ENCODE measurements around the gene TRAPPC6A. TPM values are rescaled to one million over a fixed set of nuclear protein-coding genes. Genes with fewer than 3 reads are reported as not detected.

Gene TRAPPC6A
- total and polyA plus RNA-seq, 2 of the 4 experiments (the other 2 are of a cell fraction), result 4.1 to 13.4 TPM

DNA sequence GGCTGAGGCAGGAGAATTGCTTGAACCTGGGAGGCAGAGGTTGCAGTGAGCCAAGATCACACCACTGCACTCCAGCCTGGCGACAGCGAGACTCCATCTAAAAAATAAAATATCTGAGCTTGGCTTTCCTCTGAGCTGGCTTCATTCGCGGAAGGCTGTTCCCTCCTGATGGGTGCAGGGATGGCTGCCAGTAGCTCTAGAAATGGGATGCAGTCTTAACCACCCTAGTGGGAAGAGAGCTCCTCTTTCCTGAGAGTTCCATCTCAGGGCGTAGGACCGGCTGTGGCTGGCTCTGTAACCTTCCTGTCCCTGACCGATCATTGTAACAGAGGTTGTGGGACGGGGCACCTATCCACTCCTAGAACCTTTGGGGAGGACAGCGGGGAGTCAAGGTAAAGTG, 52.7 kb downstream of the TRAPPC6A start:
- peaks cover under 1% of the 10 kb centered on the region; the same call in 1 of the 2 replicates for H3K9me1 ChIP-seq (ENCODE audit: insufficient read depth, low read length)
- H4K8ac ChIP-seq (ENCODE audit: low read depth in 2 of 2, low read length in 2 of 2), result no peak overlapping the region
- no peak overlapping the region for H2BK5ac ChIP-seq (ENCODE audit: low read depth, low read length, poor library complexity, severe bottlenecking)
- no peak overlapping the region for H3K56ac ChIP-seq (ENCODE audit: extremely low read depth, insufficient read depth, low read length)
- no peak for ATAC-seq (ENCODE audit: low read depth)
- CTCF ChIA-PET, result no interaction called here
- H3K9me3 ChIP-seq (ENCODE audit: control insufficient read depth, insufficient read depth, low read length), result no peaks in the 10 kb centered on the region
- no peak overlapping the region for H3K4me2 ChIP-seq (ENCODE audit: low read depth, low read length)
- no peak overlapping the region for H3K4ac ChIP-seq (ENCODE audit: low read depth, low read length)
- 67% methylated on average over 2 of the region's 9 CpGs; no CpG with 5 or more reads in 1 of the 2 experiments for WGBS, 2 experiments (ENCODE audit: extremely low coverage in 2 of 2, insufficient read length in 1 of 2)
- no peak overlapping the region for H3K14ac ChIP-seq (replicated peaks; ENCODE audit: low read depth, low read length)
- H3K23ac ChIP-seq (ENCODE audit: low read depth, low read length), result no peak overlapping the region
- H3K36me3 ChIP-seq (ENCODE audit: control insufficient read depth, insufficient read depth, low read length), result peaks cover 3% of the 10 kb centered on the region; the same call in 1 of the 2 replicates
- H4K5ac ChIP-seq (ENCODE audit: low read depth, low read length), result no peak overlapping the region
- intact Hi-C loops (cut with micrococcal nuclease) (loop anchor here (5.0 kb wide), 1 partner anchor 33 kb away; the partner anchor contains the start of gene PPP1R37), dilution Hi-C loops (cut with HindIII; ENCODE audit: low sequenced_read_pairs, unreplicated experiment) (no loop called here), in situ Hi-C loops (cut with MboI; ENCODE audit: low sequenced_read_pairs) (no loop called here)
- H4K91ac ChIP-seq (ENCODE audit: insufficient read depth, low read depth, low read length), result no peak overlapping the region
- no peak overlapping the region for H2BK120ac ChIP-seq (ENCODE audit: low read depth, low read length)
- H2BK15ac ChIP-seq (ENCODE audit: low read depth, low read length), result no peak overlapping the region
- H3K9ac ChIP-seq (ENCODE audit: low read depth, low read length), result no peak overlapping the region
- POLR2A ChIA-PET (ENCODE audit: unreplicated experiment), result no interaction called here
- no peaks in the 10 kb centered on the region for H3K4me1 ChIP-seq (ENCODE audit: control insufficient read depth, insufficient read depth, low read length)
- no peak overlapping the region for H2BK20ac ChIP-seq (ENCODE audit: low read depth, low read length)
- H2AK5ac ChIP-seq (ENCODE audit: low read depth, low read length), result no peak overlapping the region
- H2AK9ac ChIP-seq (replicated peaks; ENCODE audit: low read depth, low read length, poor library complexity), result peak overlapping the region; percentile 1
- no TSS peak for BruUV-seq (replicated peaks)
- TF ChIP-seq MXI1 (IDR thresholded peaks at IDR 0.05; ENCODE audit: borderline replicate concordance, low read depth, low read length) (no peak), SMC3 (IDR thresholded peaks at IDR 0.05; ENCODE audit: low read depth, low read length) (no peak), CHD1 (IDR thresholded peaks at IDR 0.05; ENCODE audit: low read depth, low read length) (no peak), RAD21 (IDR thresholded peaks at IDR 0.05; ENCODE audit: low read length) (no peak), MAZ (IDR thresholded peaks at IDR 0.05; ENCODE audit: borderline replicate concordance, low read depth, low read length) (no peak), RFX5 (IDR thresholded peaks at IDR 0.05; ENCODE audit: low read depth, low read length) (no peak), NFE2L2 (IDR thresholded peaks at IDR 0.05; ENCODE audit: low read depth, low read length) (no peak), POLR2A (IDR thresholded peaks at IDR 0.05; ENCODE audit: low read depth, low read length) (no peak), FOS (IDR thresholded peaks at IDR 0.05; ENCODE audit: low read depth, low read length) (no peak), BHLHE40 (IDR thresholded peaks at IDR 0.05; ENCODE audit: low read depth, low read length) (no peak), RCOR1 (IDR thresholded peaks at IDR 0.05; ENCODE audit: insufficient replicate concordance, low read length) (no peak), MAFK (IDR thresholded peaks at IDR 0.05; ENCODE audit: low read depth, low read length) (no peak), CEBPB (IDR thresholded peaks at IDR 0.05; ENCODE audit: low read depth, low read length) (no peak)
- TF ChIP-seq, protein P1, sequence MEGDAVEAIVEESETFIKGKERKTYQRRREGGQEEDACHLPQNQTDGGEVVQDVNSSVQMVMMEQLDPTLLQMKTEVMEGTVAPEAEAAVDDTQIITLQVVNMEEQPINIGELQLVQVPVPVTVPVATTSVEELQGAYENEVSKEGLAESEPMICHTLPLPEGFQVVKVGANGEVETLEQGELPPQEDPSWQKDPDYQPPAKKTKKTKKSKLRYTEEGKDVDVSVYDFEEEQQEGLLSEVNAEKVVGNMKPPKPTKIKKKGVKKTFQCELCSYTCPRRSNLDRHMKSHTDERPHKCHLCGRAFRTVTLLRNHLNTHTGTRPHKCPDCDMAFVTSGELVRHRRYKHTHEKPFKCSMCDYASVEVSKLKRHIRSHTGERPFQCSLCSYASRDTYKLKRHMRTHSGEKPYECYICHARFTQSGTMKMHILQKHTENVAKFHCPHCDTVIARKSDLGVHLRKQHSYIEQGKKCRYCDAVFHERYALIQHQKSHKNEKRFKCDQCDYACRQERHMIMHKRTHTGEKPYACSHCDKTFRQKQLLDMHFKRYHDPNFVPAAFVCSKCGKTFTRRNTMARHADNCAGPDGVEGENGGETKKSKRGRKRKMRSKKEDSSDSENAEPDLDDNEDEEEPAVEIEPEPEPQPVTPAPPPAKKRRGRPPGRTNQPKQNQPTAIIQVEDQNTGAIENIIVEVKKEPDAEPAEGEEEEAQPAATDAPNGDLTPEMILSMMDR (conservative IDR thresholded peaks at IDR 0.05; ENCODE audit: low read depth, low read length), result no peak
- TF ChIP-seq, protein P2, sequence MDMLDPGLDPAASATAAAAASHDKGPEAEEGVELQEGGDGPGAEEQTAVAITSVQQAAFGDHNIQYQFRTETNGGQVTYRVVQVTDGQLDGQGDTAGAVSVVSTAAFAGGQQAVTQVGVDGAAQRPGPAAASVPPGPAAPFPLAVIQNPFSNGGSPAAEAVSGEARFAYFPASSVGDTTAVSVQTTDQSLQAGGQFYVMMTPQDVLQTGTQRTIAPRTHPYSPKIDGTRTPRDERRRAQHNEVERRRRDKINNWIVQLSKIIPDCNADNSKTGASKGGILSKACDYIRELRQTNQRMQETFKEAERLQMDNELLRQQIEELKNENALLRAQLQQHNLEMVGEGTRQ (IDR thresholded peaks at IDR 0.05; ENCODE audit: low read depth, low read length), result no peak
- TF ChIP-seq, protein P3, sequence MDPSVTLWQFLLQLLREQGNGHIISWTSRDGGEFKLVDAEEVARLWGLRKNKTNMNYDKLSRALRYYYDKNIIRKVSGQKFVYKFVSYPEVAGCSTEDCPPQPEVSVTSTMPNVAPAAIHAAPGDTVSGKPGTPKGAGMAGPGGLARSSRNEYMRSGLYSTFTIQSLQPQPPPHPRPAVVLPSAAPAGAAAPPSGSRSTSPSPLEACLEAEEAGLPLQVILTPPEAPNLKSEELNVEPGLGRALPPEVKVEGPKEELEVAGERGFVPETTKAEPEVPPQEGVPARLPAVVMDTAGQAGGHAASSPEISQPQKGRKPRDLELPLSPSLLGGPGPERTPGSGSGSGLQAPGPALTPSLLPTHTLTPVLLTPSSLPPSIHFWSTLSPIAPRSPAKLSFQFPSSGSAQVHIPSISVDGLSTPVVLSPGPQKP (IDR thresholded peaks at IDR 0.05; ENCODE audit: borderline replicate concordance, low read depth, low read length), result no peak
- H3K4me3 ChIP-seq (ENCODE audit: insufficient read depth, low read depth, low read length), result no peak overlapping the region
- no peaks in the 10 kb centered on the region for H3K27me3 ChIP-seq (ENCODE audit: control insufficient read depth, insufficient read depth, low read length)
- H2AFZ ChIP-seq (replicated peaks; ENCODE audit: low read length, poor library complexity), result no peak overlapping the region
- peaks cover 39 to 84% of the 10 kb centered on the region in 2 experiments for H3K79me1 ChIP-seq (ENCODE audit: low read depth in 1 of 2, low read length in 2 of 2)
- DNase-seq, result no peak
- H3K18ac ChIP-seq (ENCODE audit: low read depth, low read length), result no peak overlapping the region
- H4K20me1 ChIP-seq (ENCODE audit: insufficient read depth, low read length), result peaks cover 82% of the 10 kb centered on the region
- no peak overlapping the region for H3K27ac ChIP-seq (ENCODE audit: insufficient read depth, low read length)

Measured in IMR-90 (cell line).